NCI-H1105 treated with DMSO at 0.1 percent for 48 hours (cell line): ENCODE measurements around the gene UBE2D2.
"Not testable (repeated sequence)": the region's sequence is repeated elsewhere in the genome, so short reads cannot be mapped to it uniquely, and the experiment has no call there.

Source experiments
- DNase-seq: peaks from one replicate; lab custom pipeline; 2025; lab: John Stamatoyannopoulos, UW

The UBE2D2 gene

GRCh38 chr5:139584137-139584536 is 23.0 kb downstream of the UBE2D2 start:
- DNase-seq = no peak

DNA sequence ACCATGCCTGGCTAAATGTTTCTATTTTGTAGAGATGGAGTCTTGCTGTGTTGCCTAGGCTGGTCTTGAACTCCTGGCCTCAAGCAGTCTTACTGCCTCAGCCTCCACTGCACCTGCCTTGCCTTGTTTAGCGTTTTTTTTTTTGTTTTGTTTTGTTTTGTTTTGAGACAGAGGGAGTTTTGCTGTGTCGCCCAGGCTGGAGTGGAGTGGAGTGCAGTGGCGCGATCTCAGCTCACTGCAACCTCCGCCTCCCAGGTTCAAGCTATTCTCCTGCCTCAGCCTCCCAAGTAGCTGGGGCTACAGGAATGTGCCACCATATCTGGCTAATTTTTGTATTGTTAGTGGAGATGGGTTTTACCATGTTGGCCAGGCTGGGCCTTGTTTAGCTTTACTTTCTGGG is 27.0 kb downstream of the UBE2D2 start:
- not testable (repeated sequence) for DNase-seq

- DNase-seq = no peak
Measured at GRCh38 chr5:139588962-139589361, 27.8 kb downstream of the UBE2D2 start.

DNA sequence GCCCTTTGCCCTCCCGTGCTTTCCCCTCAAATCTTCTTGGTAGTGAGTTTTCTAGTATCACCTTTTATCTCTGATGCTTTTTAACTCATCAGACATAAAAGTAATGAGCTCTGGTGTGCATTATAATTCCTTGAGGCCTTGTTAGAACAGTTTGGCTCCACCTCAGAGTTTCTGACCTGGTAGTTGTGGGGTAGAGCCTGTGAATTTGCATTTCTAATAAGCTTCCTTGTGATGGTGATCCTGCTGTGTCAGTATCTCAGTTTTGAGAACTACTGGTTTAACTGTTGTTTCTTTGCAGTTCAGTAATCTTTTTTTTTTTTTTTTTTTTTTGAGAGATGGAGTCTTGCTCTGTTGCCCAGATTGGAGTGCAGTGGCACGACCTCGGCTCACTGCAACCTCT is 31.1 kb downstream of the UBE2D2 start:
- no peak for DNase-seq

DNA sequence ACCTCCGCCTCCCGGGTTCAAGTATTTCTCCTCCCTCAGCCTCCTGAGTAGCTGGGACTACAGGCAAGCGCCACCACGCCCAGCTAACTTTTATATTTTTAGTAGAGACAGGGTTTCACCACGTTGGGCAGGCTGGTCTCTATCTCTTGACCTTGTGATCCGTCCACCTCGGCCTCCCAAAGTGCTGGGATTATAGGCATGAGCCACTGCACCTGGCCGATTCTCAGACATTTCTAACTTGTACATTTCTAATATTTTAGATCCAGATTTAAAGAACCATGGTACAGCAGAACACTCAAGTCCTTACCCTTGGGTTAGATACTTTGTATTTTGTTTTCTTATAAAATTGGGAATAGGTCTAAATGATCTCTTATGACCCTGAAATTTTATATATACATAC is 31.9 kb downstream of the UBE2D2 start:
- not testable (repeated sequence) for DNase-seq

DNA sequence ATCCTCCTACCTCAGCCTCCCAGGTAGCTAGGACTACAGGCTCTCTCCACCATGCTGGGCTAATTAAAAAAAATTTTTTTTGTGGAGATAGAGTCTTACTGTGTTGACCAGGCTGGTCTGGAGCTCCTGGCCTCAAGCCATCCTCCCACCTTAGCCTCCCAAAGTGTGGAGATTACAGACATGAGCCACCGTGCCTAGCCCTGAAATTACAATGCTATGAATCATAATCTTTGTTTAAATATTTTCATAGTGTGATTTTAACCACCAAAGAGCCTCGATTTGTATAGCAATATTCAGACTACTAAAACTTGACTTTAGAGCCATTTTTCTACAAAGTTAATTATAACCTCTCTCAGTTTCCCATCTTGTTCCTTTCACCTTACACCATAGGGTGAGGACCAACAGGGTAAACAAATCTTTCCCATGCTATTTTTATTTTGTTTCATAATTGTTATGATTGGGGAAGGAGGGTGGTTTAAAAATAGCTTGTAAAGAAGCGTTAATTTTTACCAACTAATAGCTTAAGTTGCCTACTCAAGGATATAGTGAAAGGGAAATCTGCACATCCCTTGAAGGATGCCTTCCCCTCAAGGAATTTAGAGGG is 32.7 kb downstream of the UBE2D2 start:
- no peak for DNase-seq

- no peak for DNase-seq
Measured at GRCh38 chr5:139597134-139597533, 36.0 kb downstream of the UBE2D2 start.

- DNase-seq = not testable (repeated sequence)
Measured at GRCh38 chr5:139598601-139598965, 37.4 kb downstream of the UBE2D2 start.

DNA sequence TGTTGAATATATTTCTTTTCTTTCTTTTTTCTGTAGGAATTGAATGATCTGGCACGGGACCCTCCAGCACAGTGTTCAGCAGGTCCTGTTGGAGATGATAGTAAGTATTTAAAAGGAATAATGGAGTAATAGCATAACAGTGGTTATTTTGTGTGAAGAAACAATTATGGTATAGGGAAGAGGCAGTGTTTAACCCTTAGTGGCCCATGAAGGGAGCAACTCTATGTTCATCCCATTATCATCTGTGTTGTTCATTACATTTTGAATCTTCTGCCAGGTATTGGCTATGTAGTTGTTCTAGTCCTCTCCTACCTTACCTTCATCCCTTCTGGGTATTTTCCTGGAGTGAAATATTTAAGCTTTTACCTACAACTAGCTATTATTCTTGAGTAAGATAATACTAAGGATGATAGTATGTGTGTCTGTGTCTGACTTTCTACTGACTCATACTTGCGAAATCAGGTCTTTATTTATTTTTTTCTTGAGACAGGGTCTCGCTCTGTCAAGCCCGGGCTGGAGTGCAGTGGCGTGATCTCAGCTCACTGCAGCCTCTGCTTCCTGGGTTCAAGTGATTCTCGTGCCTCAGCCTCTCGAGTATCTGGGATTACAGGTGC is 39.3 kb downstream of the UBE2D2 start:
- DNase-seq = no peak

DNA sequence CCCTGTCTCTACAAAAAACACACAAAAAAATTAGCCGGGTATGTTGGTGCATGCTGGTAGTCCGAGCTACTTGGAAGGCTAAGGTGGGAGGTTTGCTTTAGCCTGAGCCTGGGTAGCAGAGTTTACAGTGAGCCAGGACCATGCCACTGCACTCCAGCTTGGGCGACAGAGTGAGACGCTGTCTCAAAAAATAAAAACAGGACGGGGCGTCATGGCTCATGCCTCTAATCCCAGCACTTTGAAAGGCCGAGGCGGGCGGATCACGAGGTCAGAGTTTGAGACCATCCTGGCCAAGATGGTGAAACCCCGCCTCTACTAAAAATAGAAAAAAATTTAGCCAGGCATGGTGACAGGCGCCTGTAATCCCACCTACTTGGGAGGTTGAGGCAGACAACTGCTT is 40.3 kb downstream of the UBE2D2 start:
- DNase-seq = no peak

GRCh38 chr5:139601948-139602347 is 40.8 kb downstream of the UBE2D2 start:
- DNase-seq = not testable (repeated sequence)

- DNase-seq = no peak
Measured at GRCh38 chr5:139605887-139606286, 44.7 kb downstream of the UBE2D2 start.

GRCh38 chr5:139611703-139612584 is 50.8 kb downstream of the UBE2D2 start:
- DNase-seq = no peak

DNA sequence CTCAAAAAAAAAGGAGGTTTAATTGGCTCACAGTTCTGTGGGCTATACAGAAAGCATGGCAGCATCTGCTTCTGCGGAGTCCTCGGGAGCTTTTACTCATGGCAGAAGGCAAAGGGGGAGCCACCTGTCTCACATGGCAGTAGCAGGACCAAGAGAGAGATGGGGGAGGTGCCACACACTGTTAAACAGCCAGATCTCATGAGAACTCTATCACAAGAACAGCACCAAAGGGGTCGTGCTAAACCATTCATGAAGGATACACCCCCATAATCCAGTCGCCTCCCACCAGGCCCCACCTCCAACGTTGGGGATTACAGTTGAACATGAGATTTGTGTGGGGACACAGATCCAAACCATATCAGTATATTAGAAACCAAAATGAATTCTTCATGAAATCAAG is 58.7 kb downstream of the UBE2D2 start:
- DNase-seq = no peak

- not testable (repeated sequence) for DNase-seq
Measured at GRCh38 chr5:139625398-139625797, 64.3 kb downstream of the UBE2D2 start.

GRCh38 chr5:139630855-139631254 is 69.7 kb downstream of the UBE2D2 start:
- DNase-seq = no peak

- DNase-seq = no peak
Measured at GRCh38 chr5:139631520-139632165, 70.5 kb downstream of the UBE2D2 start.

- DNase-seq = peak; percentile 59
Measured at GRCh38 chr5:139633295-139634027, 72.3 kb downstream of the UBE2D2 start.

GRCh38 chr5:139634028-139634325 is 72.8 kb downstream of the UBE2D2 start:
- DNase-seq = no peak

GRCh38 chr5:139634541-139634940 is 73.4 kb downstream of the UBE2D2 start:
- DNase-seq = no peak

- DNase-seq = no peak
Measured at GRCh38 chr5:139635191-139635590, 74.1 kb downstream of the UBE2D2 start.

- no peak for DNase-seq
Measured at GRCh38 chr5:139635606-139636206, 74.6 kb downstream of the UBE2D2 start.
